HG02678 (cell line): ENCODE results near the gene MX2.

Experiments used
- ATAC-seq: cut with Tn5 transposase; IDR thresholded peaks from one replicate; pipeline ENCODE4 v1.9.1; 2021; ENCODE audit warnings: mild to moderate bottlenecking, moderate library complexity; ENCODE audit not compliant: unreplicated experiment

The MX2 gene

DNA sequence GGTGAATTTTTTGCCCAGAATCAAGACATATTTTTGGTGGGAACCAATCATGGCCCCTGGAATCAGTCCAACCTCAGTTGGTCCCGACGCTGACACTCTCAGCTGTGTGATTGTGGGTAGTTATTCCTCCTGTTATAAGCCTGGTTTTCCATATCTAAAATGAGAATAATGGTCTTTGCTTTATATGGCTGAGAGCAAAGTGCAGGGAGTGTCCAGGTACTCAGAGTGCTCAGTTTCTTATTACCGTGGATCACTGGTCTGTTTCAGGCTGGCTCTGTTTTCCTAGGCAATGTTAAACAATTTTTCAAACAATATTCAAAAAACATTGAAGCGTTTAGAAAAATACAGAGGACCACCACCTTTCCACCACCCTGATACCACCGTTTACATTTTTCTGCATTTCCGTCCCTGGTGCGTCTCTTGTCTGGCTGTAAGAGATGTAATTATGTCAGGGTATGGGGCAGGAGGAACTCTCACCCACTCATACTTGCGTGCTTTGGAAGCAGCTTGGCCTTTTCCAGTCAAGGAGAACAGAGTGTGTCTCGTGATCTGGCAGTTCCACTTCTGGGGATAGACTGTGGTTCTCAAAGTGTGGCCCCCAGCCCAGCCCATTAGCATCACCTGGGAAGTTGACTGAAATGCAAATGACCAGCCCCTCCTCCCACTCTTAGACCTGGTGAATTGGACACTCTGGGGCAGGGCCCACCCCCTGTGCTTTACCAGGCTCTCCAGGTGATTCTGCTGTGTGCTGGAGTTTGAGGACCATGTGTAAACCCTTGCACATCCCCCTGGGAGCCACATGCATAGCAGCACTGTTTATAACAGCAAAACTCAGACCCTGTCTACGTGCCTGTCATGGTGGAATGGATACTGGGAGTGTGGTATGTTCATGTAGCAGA lies 71.0 kb downstream of the MX2 start:
- ATAC-seq, result no peak

- ATAC-seq, result no peak
Measured at GRCh38 chr21:41433566-41433965, 71.7 kb downstream of the MX2 start.

DNA sequence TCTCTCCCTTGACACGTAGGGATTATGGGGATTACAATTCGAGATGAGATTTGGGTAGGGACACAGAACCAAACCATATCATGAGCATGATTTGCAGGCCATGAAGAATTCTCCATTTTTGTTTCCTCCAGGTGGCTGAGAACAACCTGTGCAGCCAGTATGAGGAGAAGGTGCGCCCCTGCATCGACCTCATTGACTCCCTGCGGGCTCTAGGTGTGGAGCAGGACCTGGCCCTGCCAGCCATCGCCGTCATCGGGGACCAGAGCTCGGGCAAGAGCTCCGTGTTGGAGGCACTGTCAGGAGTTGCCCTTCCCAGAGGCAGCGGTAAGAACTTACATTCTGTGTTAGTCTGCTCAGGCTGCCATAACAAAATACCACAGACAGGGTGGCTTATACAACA lies 73.9 kb downstream of the MX2 start:
- ATAC-seq, result no peak

- no peak for ATAC-seq
Measured at GRCh38 chr21:41437729-41438128, 75.9 kb downstream of the MX2 start.

DNA sequence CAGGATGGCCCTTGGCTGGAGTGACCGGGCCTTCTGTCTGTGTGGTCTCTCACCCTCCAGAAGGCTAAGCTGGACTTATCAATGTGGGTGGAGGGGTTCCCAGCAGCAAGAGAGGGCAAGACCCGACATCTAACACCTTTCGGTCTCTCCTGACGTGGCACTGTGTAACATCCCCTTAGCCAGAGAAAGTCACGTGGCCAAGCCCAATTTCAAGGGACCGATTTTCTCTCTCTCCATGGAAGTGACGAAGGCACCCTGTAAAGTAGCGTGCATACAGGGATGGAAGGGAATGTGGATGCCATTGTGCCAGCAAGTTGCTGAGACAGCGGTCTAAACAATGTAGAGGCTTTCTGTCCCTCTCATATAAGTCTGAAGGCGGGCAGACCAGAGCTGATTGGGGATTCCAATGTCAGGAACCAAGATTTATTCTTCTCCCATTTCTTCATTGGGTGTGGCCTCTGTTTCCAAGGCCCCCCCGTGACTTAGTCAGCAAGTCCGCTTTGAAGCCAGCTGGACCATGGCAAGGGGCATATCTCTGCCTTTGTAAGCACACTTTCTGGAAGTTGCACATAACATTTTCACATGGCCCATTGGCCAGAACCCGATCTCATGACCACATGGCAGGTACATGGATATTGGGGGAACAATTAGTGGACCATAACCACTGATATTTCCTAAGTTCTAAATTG lies 76.7 kb downstream of the MX2 start:
- ATAC-seq, result no peak

DNA sequence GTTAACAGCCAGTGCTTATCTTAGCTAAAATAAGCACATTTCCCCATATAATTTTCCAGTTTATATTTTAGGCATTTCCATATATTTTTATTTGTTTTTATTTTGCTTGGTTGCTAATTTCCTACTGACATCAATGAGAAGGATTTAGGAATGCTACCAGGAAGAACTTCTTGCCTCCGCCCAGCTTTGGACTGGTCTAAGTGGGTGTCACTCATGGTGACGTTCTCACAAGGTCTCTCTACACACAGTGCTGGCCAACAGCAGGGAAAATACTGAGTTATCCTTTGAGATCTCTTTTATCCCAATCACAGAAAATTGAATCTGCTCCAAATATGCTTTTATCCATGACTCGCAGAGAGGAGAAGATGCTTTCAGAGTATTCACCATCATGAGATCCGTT lies 77.4 kb downstream of the MX2 start:
- ATAC-seq, result no peak

DNA sequence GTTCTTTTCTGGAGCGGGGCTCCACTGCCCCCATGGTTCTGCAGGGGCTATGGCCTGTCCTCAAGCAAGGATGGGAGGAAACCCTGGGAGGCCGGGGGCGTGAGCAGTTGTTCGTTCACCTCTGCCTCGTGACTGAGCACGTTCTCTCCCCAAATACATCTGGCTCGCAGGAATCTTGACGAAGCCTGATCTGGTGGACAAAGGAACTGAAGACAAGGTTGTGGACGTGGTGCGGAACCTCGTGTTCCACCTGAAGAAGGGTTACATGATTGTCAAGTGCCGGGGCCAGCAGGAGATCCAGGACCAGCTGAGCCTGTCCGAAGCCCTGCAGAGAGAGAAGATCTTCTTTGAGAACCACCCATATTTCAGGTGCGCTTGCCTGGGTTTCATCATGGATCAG lies 79.7 kb downstream of the MX2 start:
- ATAC-seq, result no peak

- no peak for ATAC-seq
Measured at GRCh38 chr21:41442481-41443186, 80.8 kb downstream of the MX2 start.

- ATAC-seq, result no peak
Measured at GRCh38 chr21:41443562-41443961, 81.7 kb downstream of the MX2 start.

- ATAC-seq, result no peak
Measured at GRCh38 chr21:41444703-41445464, 83.1 kb downstream of the MX2 start.

GRCh38 chr21:41445465-41445862 lies 83.6 kb downstream of the MX2 start:
- no peak for ATAC-seq

DNA sequence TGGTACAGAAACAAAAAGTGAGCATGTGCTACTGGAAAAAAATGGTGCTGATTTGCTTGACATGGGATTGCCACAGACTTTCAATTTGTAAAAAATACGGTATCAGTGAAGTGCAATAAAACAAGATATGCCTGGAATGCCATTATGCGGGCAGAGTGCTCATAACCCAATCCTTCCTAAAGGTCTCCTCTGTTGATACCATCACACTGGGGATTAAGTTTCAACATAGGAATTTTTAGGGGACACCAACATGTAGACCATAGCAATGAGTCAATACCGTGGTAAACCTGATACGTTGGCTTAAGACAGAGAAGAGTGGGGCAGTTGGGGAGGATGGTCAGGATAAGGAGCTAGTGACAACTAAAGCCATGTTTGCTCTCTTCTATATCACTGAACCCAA lies 84.8 kb downstream of the MX2 start:
- ATAC-seq, result no peak

GRCh38 chr21:41447356-41447755 lies 85.5 kb downstream of the MX2 start:
- ATAC-seq, result no peak

DNA sequence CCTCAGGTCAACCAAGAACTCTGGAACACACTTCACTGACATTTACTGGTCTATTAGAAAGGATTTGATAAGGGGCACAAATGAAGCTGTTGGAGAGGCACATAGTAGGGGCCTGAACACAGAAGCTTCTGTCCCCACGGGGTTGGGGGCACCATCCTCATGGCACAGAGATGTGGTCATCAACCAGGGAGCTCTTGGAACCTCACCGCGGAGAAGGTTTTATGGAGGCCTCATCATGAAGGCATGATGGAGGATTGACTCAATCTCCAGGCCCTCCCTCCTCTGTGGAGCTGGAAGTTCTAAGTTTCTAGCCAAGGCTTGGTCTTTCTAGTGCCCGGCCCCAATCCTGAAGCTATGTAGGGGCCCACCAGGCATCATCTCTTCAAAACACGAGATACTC lies 87.8 kb downstream of the MX2 start:
- ATAC-seq, result no peak

- no peak for ATAC-seq
Measured at GRCh38 chr21:41451753-41452676, 90.2 kb downstream of the MX2 start.

GRCh38 chr21:41453198-41453597 lies 91.4 kb downstream of the MX2 start:
- ATAC-seq, result no peak

- no peak for ATAC-seq
Measured at GRCh38 chr21:41453761-41454160, 91.9 kb downstream of the MX2 start.

GRCh38 chr21:41458121-41458520 lies 96.3 kb downstream of the MX2 start:
- no peak for ATAC-seq

- no peak for ATAC-seq
Measured at GRCh38 chr21:41458559-41458958, 96.7 kb downstream of the MX2 start.
